SK-N-SH treated with all-trans-retinoic acid at 6 μM for 48 hours (cell line): ENCODE data around the gene RNF133.

ENCODE experiments used
- ATAC-seq: fragments of 200-7000 bp; cut with Tn5 transposase; 3 replicates; pipeline ENCODE4 v1.9.1; 2020; ENCODE audit warnings: mild to moderate bottlenecking, moderate library complexity
- ARNTL ChIP-seq: fragments of 450-650 bp; formaldehyde crosslinking; IDR thresholded peaks from 2 replicates; pipeline ENCODE4 v1.5.0; 2020; ENCODE audit warnings: low read depth, mild to moderate bottlenecking, moderate library complexity, borderline replicate concordance
- BACH2 ChIP-seq: fragments of 250-450 bp; sonication (Bioruptor Pico); IDR thresholded peaks from 2 replicates; pipeline ENCODE4 v1.9.0; 2021; ENCODE audit warnings: mild to moderate bottlenecking, borderline replicate concordance
- CSDC2 ChIP-seq: fragments of 250-450 bp; sonication (Bioruptor Pico); IDR thresholded peaks from 2 replicates; pipeline ENCODE4 v1.5.0; 2020; ENCODE audit warnings: mild to moderate bottlenecking, moderate library complexity
- ESRRG ChIP-seq: fragments of 250-450 bp; sonication (Bioruptor Pico); IDR thresholded peaks from 2 replicates; pipeline ENCODE4 v1.6.1; 2021; ENCODE audit warnings: mild to moderate bottlenecking
- GLIS3 ChIP-seq: fragments of 250-450 bp; sonication (Bioruptor Pico); IDR thresholded peaks from 2 replicates; pipeline ENCODE4 v1.5.0; 2020; ENCODE audit warnings: mild to moderate bottlenecking, moderate library complexity
- ISL1 ChIP-seq: fragments of 250-450 bp; sonication (Bioruptor Pico); IDR thresholded peaks from 2 replicates; pipeline ENCODE4 v2.1.2; 2022; ENCODE audit warnings: mild to moderate bottlenecking, moderate library complexity
- PATZ1 ChIP-seq: fragments of 250-450 bp; sonication (Bioruptor Pico); IDR thresholded peaks from 2 replicates; pipeline ENCODE4 v1.8.0; 2020; ENCODE audit warnings: mild to moderate bottlenecking, moderate library complexity, borderline replicate concordance
- POU6F1 ChIP-seq: fragments of 250-450 bp; sonication (Bioruptor Pico); IDR thresholded peaks from 2 replicates; pipeline ENCODE4 v1.8.0; 2021; ENCODE audit warnings: low read depth, mild to moderate bottlenecking, moderate library complexity, borderline replicate concordance
- PPARA ChIP-seq: fragments of 250-450 bp; sonication (Bioruptor Pico); IDR thresholded peaks from 2 replicates; pipeline ENCODE4 v1.5.0; 2020; ENCODE audit warnings: mild to moderate bottlenecking, borderline replicate concordance
- RARB ChIP-seq: fragments of 250-450 bp; sonication (Bioruptor Pico); IDR thresholded peaks from 2 replicates; pipeline ENCODE4 v1.8.0; 2021; ENCODE audit warnings: mild to moderate bottlenecking, moderate library complexity
- SNAI2 ChIP-seq: fragments of 250-450 bp; sonication (Bioruptor Pico); IDR thresholded peaks from 2 replicates; pipeline ENCODE4 v1.5.0; 2020; ENCODE audit warnings: mild to moderate bottlenecking, moderate library complexity
- TCF4 ChIP-seq: fragments of 250-450 bp; sonication (Bioruptor Pico); IDR thresholded peaks from 2 replicates; pipeline ENCODE4 v1.8.0; 2021; ENCODE audit warnings: mild to moderate bottlenecking, moderate library complexity, borderline replicate concordance
- TOX ChIP-seq: fragments of 250-450 bp; sonication (Bioruptor Pico); IDR thresholded peaks from 2 replicates; pipeline ENCODE4 v1.8.0; 2021; ENCODE audit warnings: mild to moderate bottlenecking, moderate library complexity, borderline replicate concordance
- ZC3H10 ChIP-seq: fragments of 250-450 bp; sonication (Bioruptor Pico); IDR thresholded peaks from 2 replicates; pipeline ENCODE4 v1.5.1; 2021; ENCODE audit warnings: mild to moderate bottlenecking, moderate library complexity
- ZFP3 ChIP-seq: fragments of 250-450 bp; sonication (Bioruptor Pico); IDR thresholded peaks from 2 replicates; pipeline ENCODE4 v1.5.0; 2020; ENCODE audit warnings: mild to moderate bottlenecking, moderate library complexity
- ZNF565 ChIP-seq: fragments of 450-650 bp; formaldehyde crosslinking; conservative IDR thresholded peaks from 2 replicates; pipeline ENCODE4 v1.5.0; 2020; ENCODE audit warnings: low read depth, mild to moderate bottlenecking, moderate library complexity
- ZNF70 ChIP-seq: fragments of 450-650 bp; formaldehyde crosslinking; IDR thresholded peaks from 2 replicates; pipeline ENCODE4 v1.5.0; 2020; ENCODE audit warnings: mild to moderate bottlenecking, moderate library complexity
- ZNF8 ChIP-seq: fragments of 450-650 bp; formaldehyde crosslinking; IDR thresholded peaks from 2 replicates; pipeline ENCODE4 v1.5.0; 2020; ENCODE audit warnings: mild to moderate bottlenecking, moderate library complexity
- TF ChIP-seq, protein P1 (sequence below): fragments of 250-450 bp; sonication (Bioruptor Pico); IDR thresholded peaks from 2 replicates; pipeline ENCODE4 v1.5.1; 2021; ENCODE audit warnings: mild to moderate bottlenecking, moderate library complexity
- TF ChIP-seq, protein P2 (sequence below): fragments of 250-450 bp; sonication (Bioruptor Pico); IDR thresholded peaks from 2 replicates; pipeline ENCODE4 v1.5.1; 2020; ENCODE audit warnings: low read depth, mild to moderate bottlenecking, moderate library complexity
- TF ChIP-seq, protein P3 (sequence below): fragments of 250-450 bp; sonication (Bioruptor Pico); IDR thresholded peaks from 2 replicates; pipeline ENCODE4 v1.5.0; 2020; ENCODE audit warnings: mild to moderate bottlenecking, moderate library complexity

RNF133 gene

DNA sequence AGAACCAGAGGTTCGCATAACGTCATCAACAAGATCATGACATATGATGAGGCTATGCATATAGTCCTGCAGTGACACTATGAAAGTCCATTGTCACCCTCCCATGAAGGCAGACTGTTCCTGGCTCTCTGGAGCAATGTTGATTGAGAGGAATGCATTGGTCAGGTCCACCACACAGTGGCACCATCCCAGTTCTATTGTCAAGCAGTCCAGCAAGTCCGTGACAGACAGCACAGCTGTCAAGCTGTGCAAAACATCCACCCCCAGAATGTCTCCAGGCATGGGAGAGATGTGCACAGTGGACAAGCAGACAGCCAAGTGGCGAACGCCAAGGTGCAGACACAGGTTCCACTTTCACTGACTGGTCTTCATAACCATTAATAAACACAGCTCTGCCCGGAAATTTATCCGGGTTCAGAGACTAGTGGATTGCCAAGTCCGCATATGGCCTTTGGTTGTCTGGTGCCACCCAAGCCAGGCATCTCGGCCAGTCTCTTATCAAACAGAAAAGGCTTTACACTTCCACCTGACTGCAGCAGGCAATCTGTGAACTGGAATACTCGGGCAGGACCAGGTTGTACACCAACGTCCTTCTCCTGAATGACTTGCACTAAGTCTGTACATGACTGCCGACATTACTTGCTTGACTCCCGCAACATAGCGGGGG, 7.2 kb downstream of the RNF133 start:
- no peak for TF ChIP-seq ZNF8 (CRISPR knock-in tag)
- TF ChIP-seq SNAI2 (CRISPR knock-in tag) = no peak
- TF ChIP-seq POU6F1 = no peak
- TF ChIP-seq ESRRG = no peak
- TF ChIP-seq CSDC2 = no peak
- no peak for TF ChIP-seq ZNF70 (CRISPR knock-in tag)
- no peak for TF ChIP-seq RARB (CRISPR knock-in tag)
- TF ChIP-seq, protein P1, sequence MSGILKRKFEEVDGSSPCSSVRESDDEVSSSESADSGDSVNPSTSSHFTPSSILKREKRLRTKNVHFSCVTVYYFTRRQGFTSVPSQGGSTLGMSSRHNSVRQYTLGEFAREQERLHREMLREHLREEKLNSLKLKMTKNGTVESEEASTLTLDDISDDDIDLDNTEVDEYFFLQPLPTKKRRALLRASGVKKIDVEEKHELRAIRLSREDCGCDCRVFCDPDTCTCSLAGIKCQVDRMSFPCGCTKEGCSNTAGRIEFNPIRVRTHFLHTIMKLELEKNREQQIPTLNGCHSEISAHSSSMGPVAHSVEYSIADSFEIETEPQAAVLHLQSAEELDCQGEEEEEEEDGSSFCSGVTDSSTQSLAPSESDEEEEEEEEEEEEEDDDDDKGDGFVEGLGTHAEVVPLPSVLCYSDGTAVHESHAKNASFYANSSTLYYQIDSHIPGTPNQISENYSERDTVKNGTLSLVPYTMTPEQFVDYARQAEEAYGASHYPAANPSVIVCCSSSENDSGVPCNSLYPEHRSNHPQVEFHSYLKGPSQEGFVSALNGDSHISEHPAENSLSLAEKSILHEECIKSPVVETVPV (CRISPR knock-in tag) = no peak
- no peak for TF ChIP-seq ZFP3 (CRISPR knock-in tag)
- no peak for TF ChIP-seq TOX (CRISPR knock-in tag)
- TF ChIP-seq ZNF565 = no peak
- no peak for TF ChIP-seq GLIS3 (CRISPR knock-in tag)
- no peak for TF ChIP-seq BACH2 (CRISPR knock-in tag)
- TF ChIP-seq, protein P2, sequence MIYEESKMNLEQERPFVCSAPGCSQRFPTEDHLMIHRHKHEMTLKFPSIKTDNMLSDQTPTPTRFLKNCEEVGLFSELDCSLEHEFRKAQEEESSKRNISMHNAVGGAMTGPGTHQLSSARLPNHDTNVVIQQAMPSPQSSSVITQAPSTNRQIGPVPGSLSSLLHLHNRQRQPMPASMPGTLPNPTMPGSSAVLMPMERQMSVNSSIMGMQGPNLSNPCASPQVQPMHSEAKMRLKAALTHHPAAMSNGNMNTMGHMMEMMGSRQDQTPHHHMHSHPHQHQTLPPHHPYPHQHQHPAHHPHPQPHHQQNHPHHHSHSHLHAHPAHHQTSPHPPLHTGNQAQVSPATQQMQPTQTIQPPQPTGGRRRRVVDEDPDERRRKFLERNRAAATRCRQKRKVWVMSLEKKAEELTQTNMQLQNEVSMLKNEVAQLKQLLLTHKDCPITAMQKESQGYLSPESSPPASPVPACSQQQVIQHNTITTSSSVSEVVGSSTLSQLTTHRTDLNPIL (CRISPR knock-in tag) = no peak
- ATAC-seq = no peak

DNA sequence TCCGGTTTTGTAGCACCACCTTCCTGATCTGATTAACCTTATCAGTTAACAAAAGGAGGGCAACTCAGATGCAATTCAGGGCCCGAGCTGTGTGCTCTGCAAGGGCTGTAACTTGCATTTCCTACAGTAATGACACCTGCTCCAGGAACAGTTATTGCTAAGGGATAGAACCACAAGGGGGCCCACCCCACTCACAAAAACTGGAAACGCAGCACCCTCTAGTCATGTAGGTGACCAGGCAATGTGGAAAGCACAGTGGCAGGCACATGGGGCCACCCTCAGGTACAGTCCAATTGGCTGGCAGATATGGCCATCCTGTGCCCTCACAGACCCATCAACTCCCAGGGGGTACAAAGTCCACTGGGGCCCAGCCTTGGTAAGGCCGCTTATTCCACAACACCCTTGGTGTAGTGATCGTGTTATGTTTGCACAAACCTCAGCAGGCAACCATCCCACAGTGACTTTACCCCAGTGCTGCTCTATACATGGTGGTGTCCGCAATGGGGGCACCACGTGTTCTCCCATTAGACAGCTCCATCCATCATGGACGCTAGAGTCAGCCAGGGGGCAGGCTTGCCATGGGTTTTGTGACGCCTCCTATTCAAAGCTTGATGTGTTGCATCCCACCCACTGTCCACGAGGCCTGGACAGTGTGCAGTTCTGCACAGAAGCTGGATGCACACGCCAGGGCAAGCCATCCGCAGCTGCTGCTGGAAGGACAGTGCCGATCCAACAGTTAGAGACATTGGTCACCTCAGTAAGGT, 9.4 kb downstream of the RNF133 start:
- TF ChIP-seq ISL1 (no peak), GLIS3 (CRISPR knock-in tag) (no peak)
- ATAC-seq = no peak

DNA sequence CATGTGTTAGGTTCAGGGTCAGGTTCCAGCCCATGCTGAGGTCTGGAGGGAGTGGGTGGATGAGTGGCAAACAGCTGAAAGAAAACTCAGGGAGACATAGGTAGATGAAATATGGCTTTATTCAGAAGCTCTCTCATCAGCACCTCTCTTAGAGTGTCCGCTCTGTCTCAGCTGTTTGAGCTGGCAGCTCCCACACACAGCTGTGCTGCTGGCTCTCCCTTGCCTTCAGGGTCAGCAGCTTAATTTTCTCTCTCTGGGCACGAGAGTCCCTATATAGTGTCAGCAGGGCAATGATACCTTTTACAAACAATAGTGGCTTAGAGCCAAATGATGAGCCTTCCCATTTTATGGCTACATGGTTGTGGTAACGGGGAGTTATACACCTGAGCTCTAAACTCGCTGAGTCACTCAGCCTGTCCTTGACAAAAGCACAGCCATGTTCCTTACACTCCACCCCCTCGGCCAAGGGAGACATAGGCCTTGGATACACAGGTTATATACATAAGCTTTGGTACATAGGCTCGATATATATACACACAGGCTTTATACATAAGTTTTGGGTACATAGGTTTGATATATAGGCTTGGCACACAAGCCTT, 10.4 kb downstream of the RNF133 start:
- ATAC-seq = no peak
- TF ChIP-seq ZNF565 (no peak), ZC3H10 (no peak), ZNF70 (CRISPR knock-in tag) (no peak), POU6F1 (no peak), BACH2 (CRISPR knock-in tag) (no peak), ZNF8 (CRISPR knock-in tag) (no peak), TCF4 (CRISPR knock-in tag) (no peak), PATZ1 (CRISPR knock-in tag) (no peak), PPARA (no peak), ZFP3 (CRISPR knock-in tag) (no peak), RARB (CRISPR knock-in tag) (no peak), ARNTL (CRISPR knock-in tag) (no peak)
- TF ChIP-seq, protein P3, sequence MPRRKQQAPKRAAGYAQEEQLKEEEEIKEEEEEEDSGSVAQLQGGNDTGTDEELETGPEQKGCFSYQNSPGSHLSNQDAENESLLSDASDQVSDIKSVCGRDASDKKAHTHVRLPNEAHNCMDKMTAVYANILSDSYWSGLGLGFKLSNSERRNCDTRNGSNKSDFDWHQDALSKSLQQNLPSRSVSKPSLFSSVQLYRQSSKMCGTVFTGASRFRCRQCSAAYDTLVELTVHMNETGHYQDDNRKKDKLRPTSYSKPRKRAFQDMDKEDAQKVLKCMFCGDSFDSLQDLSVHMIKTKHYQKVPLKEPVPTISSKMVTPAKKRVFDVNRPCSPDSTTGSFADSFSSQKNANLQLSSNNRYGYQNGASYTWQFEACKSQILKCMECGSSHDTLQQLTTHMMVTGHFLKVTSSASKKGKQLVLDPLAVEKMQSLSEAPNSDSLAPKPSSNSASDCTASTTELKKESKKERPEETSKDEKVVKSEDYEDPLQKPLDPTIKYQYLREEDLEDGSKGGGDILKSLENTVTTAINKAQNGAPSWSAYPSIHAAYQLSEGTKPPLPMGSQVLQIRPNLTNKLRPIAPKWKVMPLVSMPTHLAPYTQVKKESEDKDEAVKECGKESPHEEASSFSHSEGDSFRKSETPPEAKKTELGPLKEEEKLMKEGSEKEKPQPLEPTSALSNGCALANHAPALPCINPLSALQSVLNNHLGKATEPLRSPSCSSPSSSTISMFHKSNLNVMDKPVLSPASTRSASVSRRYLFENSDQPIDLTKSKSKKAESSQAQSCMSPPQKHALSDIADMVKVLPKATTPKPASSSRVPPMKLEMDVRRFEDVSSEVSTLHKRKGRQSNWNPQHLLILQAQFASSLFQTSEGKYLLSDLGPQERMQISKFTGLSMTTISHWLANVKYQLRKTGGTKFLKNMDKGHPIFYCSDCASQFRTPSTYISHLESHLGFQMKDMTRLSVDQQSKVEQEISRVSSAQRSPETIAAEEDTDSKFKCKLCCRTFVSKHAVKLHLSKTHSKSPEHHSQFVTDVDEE = no peak
